KMS-11 (cell line): ENCODE data around the gene FIGNL1.

Source experiments
- H2AFZ ChIP-seq: fragments of 200-600 bp; sonication (generic); 2 replicates; pipeline ENCODE4 v1.6.1; 2016; ENCODE audit warnings: antibody characterized with exemption, mixed run types, low read depth
- H3K27ac ChIP-seq: fragments of 200-600 bp; sonication (generic); 2 replicates; pipeline ENCODE4 v1.6.1; 2016; ENCODE audit warnings: mild to moderate bottlenecking, mixed run types
- H3K27me3 ChIP-seq: fragments of 200-600 bp; sonication (generic); 2 replicates; pipeline ENCODE4 v1.6.1; 2017; ENCODE audit warnings: mild to moderate bottlenecking, low read depth, mixed run types, moderate library complexity; ENCODE audit not compliant: insufficient read depth
- H3K36me3 ChIP-seq: fragments of 200-600 bp; sonication (generic); 2 replicates; pipeline ENCODE4 v1.6.1; 2017; ENCODE audit warnings: mild to moderate bottlenecking, mixed run types; ENCODE audit not compliant: insufficient read depth
- H3K4me1 ChIP-seq: fragments of 200-600 bp; sonication (generic); 2 replicates; pipeline ENCODE4 v1.6.1; 2016; ENCODE audit warnings: mild to moderate bottlenecking, low read depth, mixed run types; ENCODE audit not compliant: poor library complexity, severe bottlenecking
- H3K4me2 ChIP-seq: fragments of 200-600 bp; sonication (generic); 2 replicates; pipeline ENCODE4 v1.7.0; 2016; ENCODE audit warnings: mild to moderate bottlenecking, mixed run types
- H3K4me3 ChIP-seq: fragments of 200-600 bp; sonication (generic); IDR thresholded peaks from 2 replicates; pipeline ENCODE4 v1.6.1; 2017; ENCODE audit warnings: low read depth, low read length, mixed read lengths; ENCODE audit not compliant: insufficient read depth
- H3K79me2 ChIP-seq: fragments of 200-600 bp; sonication (generic); 2 replicates; pipeline ENCODE4 v1.6.1; 2016; ENCODE audit warnings: low read depth, mixed run types; ENCODE audit not compliant: insufficient read depth
- H3K9ac ChIP-seq: fragments of 200-600 bp; sonication (generic); 2 replicates; pipeline ENCODE4 v1.6.1; 2016; ENCODE audit warnings: mild to moderate bottlenecking, mixed run types
- H4K20me1 ChIP-seq: fragments of 200-600 bp; sonication (generic); 2 replicates; pipeline ENCODE4 v1.6.1; 2016; ENCODE audit warnings: mild to moderate bottlenecking, mixed run types; ENCODE audit not compliant: insufficient read depth
- CTCF ChIP-seq: fragments of 200-600 bp; sonication (generic); conservative IDR thresholded peaks from 2 replicates; pipeline ENCODE4 v1.6.1; 2017; ENCODE audit warnings: low read depth, mild to moderate bottlenecking, antibody characterized with exemption, low read length, moderate library complexity, mixed read lengths

The FIGNL1 gene

DNA sequence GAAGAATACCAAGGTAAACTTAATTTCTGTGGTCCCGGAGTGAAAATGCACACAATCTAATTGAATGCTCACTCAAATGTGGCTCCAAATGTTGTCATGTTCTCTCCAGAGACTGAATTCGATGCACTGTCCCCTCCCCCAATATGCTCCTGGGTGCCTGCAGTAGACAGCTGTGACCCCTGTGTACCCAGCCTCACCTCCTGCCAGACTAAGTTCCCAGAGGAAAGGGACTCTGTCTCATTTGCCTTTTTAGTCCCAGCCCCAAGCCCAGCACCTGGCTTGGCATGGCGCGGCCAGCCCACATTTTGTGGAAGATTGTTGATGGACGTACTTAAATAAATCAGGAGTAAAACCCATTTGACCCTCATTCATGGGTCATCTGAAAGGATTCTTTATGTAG lies 21.8 kb upstream of the FIGNL1 start:
- Histone ChIP-seq H3K4me2 (no peak overlapping the region), H3K27me3 (no peaks in the 10 kb centered on the region), H3K36me3 (no peaks in the 10 kb centered on the region), H3K27ac (no peak overlapping the region), H2AFZ (no peak overlapping the region), H4K20me1 (no peaks in the 10 kb centered on the region), H3K9ac (no peak overlapping the region), H3K4me3 (no peak overlapping the region), H3K79me2 (no peaks in the 10 kb centered on the region), H3K4me1 (no peaks in the 10 kb centered on the region)
- no peak for TF ChIP-seq CTCF

- Histone ChIP-seq H2AFZ (no peak overlapping the region), H4K20me1 (no peaks in the 10 kb centered on the region), H3K9ac (no peak overlapping the region), H3K4me1 (no peaks in the 10 kb centered on the region), H3K36me3 (no peaks in the 10 kb centered on the region), H3K27me3 (no peaks in the 10 kb centered on the region), H3K4me2 (no peak overlapping the region), H3K4me3 (no peak overlapping the region), H3K79me2 (no peaks in the 10 kb centered on the region), H3K27ac (no peak overlapping the region)
- no peak for TF ChIP-seq CTCF
Measured at GRCh38 chr7:50470250-50471163, 20.4 kb upstream of the FIGNL1 start.

DNA sequence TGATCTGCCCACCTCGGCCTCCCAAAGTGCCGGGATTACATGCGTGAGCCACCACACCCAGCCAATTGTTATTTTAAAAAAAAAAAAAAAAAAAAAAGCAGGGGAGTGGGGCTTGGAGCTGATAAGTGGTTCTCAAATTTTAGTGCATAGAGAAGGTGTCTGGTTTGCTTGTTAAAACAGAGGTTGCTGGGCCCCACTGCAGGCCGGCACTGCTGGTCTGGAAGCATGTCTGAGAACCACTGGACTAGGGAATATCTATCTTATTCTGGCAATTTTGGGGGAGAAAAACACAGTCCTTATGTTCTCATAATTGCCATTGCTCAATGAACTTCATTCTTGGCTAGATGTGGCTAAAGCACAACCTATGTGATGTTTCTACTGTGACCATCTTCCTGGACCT lies 19.0 kb upstream of the FIGNL1 start:
- Histone ChIP-seq H3K79me2 (no peaks in the 10 kb centered on the region), H3K27me3 (no peaks in the 10 kb centered on the region), H3K9ac (no peak overlapping the region), H2AFZ (no peak overlapping the region), H3K36me3 (no peaks in the 10 kb centered on the region), H3K4me2 (no peak overlapping the region), H4K20me1 (no peaks in the 10 kb centered on the region), H3K27ac (no peak overlapping the region), H3K4me1 (no peaks in the 10 kb centered on the region), H3K4me3 (no peak overlapping the region)
- no peak for TF ChIP-seq CTCF

DNA sequence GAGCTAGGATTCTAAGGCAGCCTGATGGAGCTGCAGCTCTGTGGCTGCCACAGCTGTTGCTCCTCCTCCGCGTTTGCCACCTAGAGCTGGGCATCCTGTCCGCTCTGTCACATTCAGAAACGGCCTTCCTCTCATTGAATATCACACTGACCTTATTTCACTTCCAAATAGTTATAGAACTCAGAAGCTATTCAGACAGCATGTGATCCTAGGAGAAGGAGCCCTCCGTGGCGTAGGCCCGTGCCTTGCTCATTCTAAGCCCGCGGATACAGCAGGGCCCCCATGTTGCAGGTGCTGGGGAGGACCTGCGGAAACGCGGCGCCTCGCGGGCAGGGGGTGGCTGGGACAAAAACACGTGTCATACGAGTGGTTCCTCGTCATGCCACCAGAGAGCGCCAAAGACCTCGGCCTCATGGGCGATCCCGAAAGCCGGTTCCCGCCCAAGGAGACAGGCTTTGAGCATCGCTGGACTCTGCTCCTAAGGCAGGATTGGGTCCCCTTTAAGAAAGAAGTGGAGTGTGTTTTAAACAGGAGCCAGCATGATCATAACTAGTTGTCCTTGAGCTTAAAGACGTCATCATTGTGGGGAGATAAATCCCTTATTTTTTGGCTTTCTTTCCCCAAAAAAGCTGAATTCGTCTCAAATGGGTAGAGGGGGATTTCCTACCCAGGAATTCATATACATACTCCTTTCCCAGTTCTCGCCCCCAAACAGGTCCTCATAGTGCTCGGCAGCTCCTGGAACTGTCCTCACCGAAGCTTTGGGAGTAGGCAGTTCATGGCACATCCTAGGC lies 17.9 kb upstream of the FIGNL1 start:
- Histone ChIP-seq H3K9ac (no peak overlapping the region; the same call in 1 of the 2 replicates), H3K4me1 (no peaks in the 10 kb centered on the region), H3K36me3 (no peaks in the 10 kb centered on the region), H3K79me2 (no peaks in the 10 kb centered on the region), H3K27me3 (no peaks in the 10 kb centered on the region), H3K27ac (no peak overlapping the region), H3K4me3 (no peak overlapping the region), H2AFZ (peak overlapping the region; percentile 84), H3K4me2 (peak overlapping the region; percentile 41), H4K20me1 (no peaks in the 10 kb centered on the region)
- peak; percentile 92 for TF ChIP-seq CTCF
